Stomach (tissue), 19 donors: Measurements from ENCODE around the gene RIT1. TPM values are rescaled to one million over a fixed set of nuclear protein-coding genes. Genes with fewer than 3 reads are reported as not detected.

Experiments used
- DNase-seq, 2 donors: peaks; one replicate each; pipeline versions ENCODE4 v3.0.0 to v3.0.0-alpha.2; 2013 to 2019
- H3K27ac ChIP-seq, 5 donors: fragments of 200-600 bp in 4 of 5; sonication (generic) in 4 of 5; one replicate each; pipeline ENCODE4 v1.5.1; 2013 to 2019; ENCODE audit warnings: mild to moderate bottlenecking in 1 of 5, moderate library complexity in 1 of 5
- H3K27me3 ChIP-seq, 3 donors: fragments of 200-600 bp; sonication (generic); one replicate each; pipeline ENCODE4 v1.5.1; 2017 to 2019; ENCODE audit warnings: mixed run types in 1 of 3
- H3K36me3 ChIP-seq, 4 donors: fragments of 200-600 bp; sonication (generic); 1 replicate in 3 of 4; 2 replicates in 1 of 4; pipeline ENCODE4 v1.5.1; 2016 to 2019
- H3K4me1 ChIP-seq, 4 donors: fragments of 200-600 bp; sonication (generic); one replicate each; pipeline ENCODE4 v1.5.1; 2016 to 2019
- H3K4me3 ChIP-seq, 4 donors: fragments of 200-600 bp; sonication (generic) in 3 of 4; one replicate each; pipeline ENCODE4 v1.5.1; 2016 to 2019; ENCODE audit warnings: mild to moderate bottlenecking in 1 of 4
- H3K9me3 ChIP-seq, 4 donors: fragments of 200-600 bp; sonication (generic); one replicate each; pipeline ENCODE4 v1.5.1; 2016 to 2019
- EP300 ChIP-seq: sonication (generic); formaldehyde crosslinking; IDR thresholded peaks from one replicate; pipeline ENCODE4 v1.6.1; 2017; ENCODE audit warnings: antibody characterized with exemption
- POLR2A ChIP-seq, 4 donors: fragments of 450-650 bp; IDR thresholded peaks; one replicate each; pipeline ENCODE4 v1.6.1; 2016; ENCODE audit warnings: antibody characterized with exemption in 4 of 4, control low read depth in 2 of 4, mild to moderate bottlenecking in 1 of 4, moderate library complexity in 1 of 4
- POLR2AphosphoS5 ChIP-seq, 3 donors: sonication (generic); formaldehyde crosslinking; IDR thresholded peaks; one replicate each; pipeline ENCODE4 v1.6.1; 2016; ENCODE audit warnings: antibody characterized with exemption in 3 of 3
- WGBS, 5 donors: extraction: QIAGEN DNeasy Blood & Tissue Kit in 3 of 5; methylation state at CpG; one replicate each; pipeline versions ENCODE4 v1.1.5 to v1.1.7; 2013 to 2018; 5-methylcytosine and 5-hydroxymethylcytosine counted together
- intact Hi-C: fragments of 100-400 bp; cut with DNase I; formaldehyde crosslinking; loops from one replicate; pipeline ENCODE4 v1.15.1; 2023; ENCODE audit warnings: low total_unique reads
- long read RNA-seq, 10 donors: transcript quantifications; one replicate each; lab custom pipeline, GENCODE V29; 2026
- polyA plus RNA-seq, 3 donors: library from polyadenylated mRNA; stranded (reverse); fragments of 200-250 nt; gene quantifications; one replicate each; pipeline ENCODE4 v1.2.3, GENCODE V29; 2013
- total RNA-seq, 5 donors: library from RNA; depleted of rRNA; stranded (reverse); fragments of >200 nt; gene quantifications; one replicate each; pipeline versions ENCODE4 v1.1.0 to v1.2.3, GENCODE V29; 2014 to 2016
- TF ChIP-seq, protein P1 (sequence below), 7 experiments: fragments of 450-650 bp in 4 of 7; fragments of 200-600 bp in 3 of 7; sonication (generic) in 3 of 7; IDR thresholded peaks; one replicate each; pipeline ENCODE4 v1.5.1; 2016 to 2019; ENCODE audit warnings: antibody characterized with exemption in 7 of 7, control low read depth in 2 of 7, mild to moderate bottlenecking in 1 of 7
- donor health status: healthy with polysubstance abuse.
- donor health status: Bipolar disorder and iron deficiency.
- donor health status: healthy.

RIT1 gene, protein sequence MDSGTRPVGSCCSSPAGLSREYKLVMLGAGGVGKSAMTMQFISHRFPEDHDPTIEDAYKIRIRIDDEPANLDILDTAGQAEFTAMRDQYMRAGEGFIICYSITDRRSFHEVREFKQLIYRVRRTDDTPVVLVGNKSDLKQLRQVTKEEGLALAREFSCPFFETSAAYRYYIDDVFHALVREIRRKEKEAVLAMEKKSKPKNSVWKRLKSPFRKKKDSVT
- 100 to 1,000 TPM in 1 of 5 donors, 10 to 100 TPM in 3, not detected in 1; 23.9 to 108 (median 48.2) TPM for total RNA-seq
- 10 to 100 TPM; 13.1 to 14.1 (median 13.8) TPM for polyA plus RNA-seq
- long read RNA-seq, donor 1, partial matches to known transcripts = 0 of 4 reads
- long read RNA-seq, donor 1, other reads (novel, unspliced or antisense) = 0 of 4 reads
- long read RNA-seq, donor 2, transcript RIT1-202 (6 exons, 3,445 nt) = major isoform, 14 of 14 reads
- long read RNA-seq, donor 2, partial matches to known transcripts = 0 of 14 reads
- long read RNA-seq, donor 2, other reads (novel, unspliced or antisense) = 0 of 14 reads
- long read RNA-seq, donor 3, partial matches to known transcripts = 0 of 6 reads
- long read RNA-seq, donor 3, other reads (novel, unspliced or antisense) = 0 of 6 reads
- long read RNA-seq, donor 4, partial matches to known transcripts = 0 of 2 reads
- long read RNA-seq, donor 4, other reads (novel, unspliced or antisense) = 0 of 2 reads
- long read RNA-seq, donor 5, partial matches to known transcripts = 0 of 7 reads
- long read RNA-seq, donor 5, other reads (novel, unspliced or antisense) = 0 of 7 reads
- long read RNA-seq, donor 6 = 0 reads
- long read RNA-seq, donor 7, transcript RIT1-202 (6 exons, 3,445 nt) = major isoform, 8 of 11 reads
- long read RNA-seq, donor 7, partial matches to known transcripts = 0 of 11 reads
- long read RNA-seq, donor 7, other reads (novel, unspliced or antisense) = 0 of 11 reads
- long read RNA-seq, donor 8, transcript RIT1-202 (6 exons, 3,445 nt) = major isoform, 13 of 15 reads
- long read RNA-seq, donor 8, partial matches to known transcripts = 0 of 15 reads
- long read RNA-seq, donor 8, other reads (novel, unspliced or antisense) = 0 of 15 reads
- long read RNA-seq, donor 9, transcript RIT1-206 (5 exons, 574 nt) = major isoform, 6 of 12 reads
- long read RNA-seq, donor 9, partial matches to known transcripts = 0 of 12 reads
- long read RNA-seq, donor 9, other reads (novel, unspliced or antisense) = 0 of 12 reads
- long read RNA-seq, donor 10, partial matches to known transcripts = 0 of 1 reads
- long read RNA-seq, donor 10, other reads (novel, unspliced or antisense) = 0 of 1 reads

GRCh38 chr1:155911156-155912055 is at the start of gene RIT1:
Gene RIT1, minus strand, starts transcription at chr1:155911349. Its CDS starts 588 bp downstream, at chr1:155910761.
- Histone ChIP-seq H3K4me1 (peaks cover 4 to 47% (median 27%) of the 10 kb centered on the region in 4 donors), H3K36me3 (peaks cover 57 to 78% (median 77%) of the 10 kb centered on the region in 4 donors)

DNA sequence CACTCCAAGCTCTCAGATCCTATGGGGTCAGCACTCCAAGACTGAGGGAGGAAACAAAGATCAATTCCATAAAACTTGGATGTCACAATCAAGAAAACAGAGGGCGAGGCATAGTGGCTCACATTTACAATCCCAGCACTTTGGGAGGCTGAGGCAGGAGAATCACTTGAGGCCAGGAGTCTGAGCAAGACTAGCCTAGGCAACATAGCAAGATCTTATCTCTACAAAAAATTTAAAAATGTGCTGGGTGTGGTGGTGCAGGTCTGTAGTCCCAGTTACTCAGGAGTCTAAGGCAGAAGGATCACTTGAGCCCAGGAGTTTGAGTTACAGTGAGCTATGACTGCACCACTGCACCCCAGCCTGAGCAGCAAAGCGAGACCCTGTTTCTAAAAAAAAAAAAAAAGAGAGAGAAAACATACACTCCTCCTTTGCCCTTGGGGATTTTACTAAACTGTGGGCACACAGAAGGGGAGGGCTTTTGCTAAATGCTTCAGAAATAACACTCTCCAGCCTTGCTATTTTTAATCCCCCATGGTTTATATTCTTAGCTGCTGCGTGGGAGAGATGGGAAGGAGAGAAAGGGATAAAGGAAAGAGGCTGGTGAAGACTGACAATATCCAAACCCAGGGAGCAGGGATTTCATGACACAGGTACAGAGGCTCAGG is 49.1 kb upstream of the RIT1 start:
- H3K27ac ChIP-seq = peak overlapping the region in 4 of 5 donors; percentile 36 to 83 (median 68)
- intact Hi-C loops = no loop called here
- DNase-seq = no peak

More at GRCh38 chr1:155911156-155912055, at the start of gene RIT1:
- intact Hi-C loops = no loop called here
- 2 to 10% (median 4%) methylated on average over 12 to 34 of the region's 34 CpGs for WGBS, 5 donors
- H3K9me3 ChIP-seq = no peaks in the 10 kb centered on the region
- DNase-seq = peak; percentile 92 to 96
- H3K4me3 ChIP-seq = peak within 1 kb of the TSS; percentile 64 to 90 (median 86)
- TF ChIP-seq EP300 (no peak), POLR2A (IDR thresholded peaks at IDR 0.05) (no peak), POLR2AphosphoS5 (IDR thresholded peaks at IDR 0.05) (peak; percentile 44 to 93 (median 86))
- TF ChIP-seq, protein P1, sequence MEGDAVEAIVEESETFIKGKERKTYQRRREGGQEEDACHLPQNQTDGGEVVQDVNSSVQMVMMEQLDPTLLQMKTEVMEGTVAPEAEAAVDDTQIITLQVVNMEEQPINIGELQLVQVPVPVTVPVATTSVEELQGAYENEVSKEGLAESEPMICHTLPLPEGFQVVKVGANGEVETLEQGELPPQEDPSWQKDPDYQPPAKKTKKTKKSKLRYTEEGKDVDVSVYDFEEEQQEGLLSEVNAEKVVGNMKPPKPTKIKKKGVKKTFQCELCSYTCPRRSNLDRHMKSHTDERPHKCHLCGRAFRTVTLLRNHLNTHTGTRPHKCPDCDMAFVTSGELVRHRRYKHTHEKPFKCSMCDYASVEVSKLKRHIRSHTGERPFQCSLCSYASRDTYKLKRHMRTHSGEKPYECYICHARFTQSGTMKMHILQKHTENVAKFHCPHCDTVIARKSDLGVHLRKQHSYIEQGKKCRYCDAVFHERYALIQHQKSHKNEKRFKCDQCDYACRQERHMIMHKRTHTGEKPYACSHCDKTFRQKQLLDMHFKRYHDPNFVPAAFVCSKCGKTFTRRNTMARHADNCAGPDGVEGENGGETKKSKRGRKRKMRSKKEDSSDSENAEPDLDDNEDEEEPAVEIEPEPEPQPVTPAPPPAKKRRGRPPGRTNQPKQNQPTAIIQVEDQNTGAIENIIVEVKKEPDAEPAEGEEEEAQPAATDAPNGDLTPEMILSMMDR (IDR thresholded peaks at IDR 0.05) = peak in 2 of 7 experiments; percentile 15 to 20
- no peaks in the 10 kb centered on the region for H3K27me3 ChIP-seq
- H3K27ac ChIP-seq = peak within 1 kb of the TSS; percentile 95 to 99 (median 98)

GRCh38 chr1:155957411-155957915 is 46.3 kb upstream of the RIT1 start:
- intact Hi-C loops = no loop called here
- H3K4me3 ChIP-seq = no peak overlapping the region
- H3K9me3 ChIP-seq = no peaks in the 10 kb centered on the region
- no peak overlapping the region for H3K27ac ChIP-seq
- TF ChIP-seq POLR2AphosphoS5 (IDR thresholded peaks at IDR 0.05) = no peak
- TF ChIP-seq POLR2A (IDR thresholded peaks at IDR 0.05) = no peak
- no peak for TF ChIP-seq EP300
- TF ChIP-seq, protein P1 (IDR thresholded peaks at IDR 0.05) = no peak
- DNase-seq = no peak
- H3K27me3 ChIP-seq = no peaks in the 10 kb centered on the region
- H3K36me3 ChIP-seq = peaks cover 85 to 100% (median 100%) of the 10 kb centered on the region in 4 donors
- H3K4me1 ChIP-seq = peaks cover 4 to 21% (median 12%) of the 10 kb centered on the region in 4 donors
- 86 to 93% (median 92%) methylated on average over 12 of the region's 12 CpGs for WGBS, 5 donors

More for the DNA sequence above, 49.1 kb upstream of the RIT1 start:
- no peak overlapping the region for H3K4me3 ChIP-seq
- H3K4me1 ChIP-seq = peaks cover 11 to 43% (median 21%) of the 10 kb centered on the region in 4 donors
- WGBS, 5 donors = 68 to 94% (median 83%) methylated on average over 3 of the region's 3 CpGs
- peaks cover 84 to 100% (median 100%) of the 10 kb centered on the region in 4 donors for H3K36me3 ChIP-seq
- no peaks in the 10 kb centered on the region for H3K9me3 ChIP-seq
- no peak for TF ChIP-seq POLR2A (IDR thresholded peaks at IDR 0.05)
- TF ChIP-seq POLR2AphosphoS5 (IDR thresholded peaks at IDR 0.05) = no peak
- TF ChIP-seq, protein P1 (IDR thresholded peaks at IDR 0.05) = no peak
- TF ChIP-seq EP300 = no peak
- no peaks in the 10 kb centered on the region for H3K27me3 ChIP-seq
